CD8-positive, alpha-beta memory T cell (primary cell): Measurements from ENCODE around the gene PLXNA2. TPM values are rescaled to one million over a fixed set of nuclear protein-coding genes. Genes with fewer than 3 reads are reported as not detected.

Experiments used
- CTCF ChIA-PET: fragments of 350-600 bp; sonication (Branson Sonifier 250); formaldehyde crosslinking; loops from one replicate; lab custom pipeline; 2021; ENCODE audit warnings: antibody characterized with exemption; lab: Charles Lee
- POLR2A ChIA-PET: fragments of 350-600 bp; sonication (Branson Sonifier 250); formaldehyde crosslinking; loops from one replicate; lab custom pipeline; 2021; ENCODE audit warnings: antibody characterized with exemption; lab: Charles Lee
- DNase-seq, 5 donors: peaks; one replicate each; pipeline versions ENCODE4 v3.0.0 to v3.0.0-alpha.2; 2020 to 2022; ENCODE audit warnings: mixed read lengths in 1 of 5
- H3K27ac ChIP-seq: one replicate; pipeline ENCODE4 v1.7.0; 2013; ENCODE audit warnings: low read depth, mild to moderate bottlenecking, low read length, moderate library complexity
- H3K27me3 ChIP-seq: 2 replicates; pipeline ENCODE4 v1.7.0; 2013; ENCODE audit warnings: low read length, mild to moderate bottlenecking; ENCODE audit not compliant: insufficient read depth, poor library complexity, severe bottlenecking
- H3K36me3 ChIP-seq: 2 replicates; pipeline ENCODE4 v1.7.0; 2013; ENCODE audit warnings: mild to moderate bottlenecking, low read length, moderate library complexity; ENCODE audit not compliant: insufficient read depth
- H3K4me1 ChIP-seq: 2 replicates; pipeline ENCODE4 v1.7.0; 2013; ENCODE audit warnings: mild to moderate bottlenecking, low read length, moderate library complexity; ENCODE audit not compliant: insufficient read depth
- H3K4me3 ChIP-seq: 2 replicates; pipeline ENCODE4 v1.7.0; 2013; ENCODE audit warnings: mild to moderate bottlenecking, low read length
- H3K9me3 ChIP-seq: 2 replicates; pipeline ENCODE4 v1.7.0; 2013; ENCODE audit warnings: mild to moderate bottlenecking, low read length
- H3K27ac Mint-ChIP-seq, 8 donors: one replicate each; pipeline ENCODE4 v1.8.0; 2020 to 2021; ENCODE audit warnings: mixed read lengths in 8 of 8, mild to moderate bottlenecking in 6 of 8, inconsistent platforms in 3 of 8, moderate library complexity in 3 of 8
- H3K27me3 Mint-ChIP-seq, 2 donors: one replicate each; pipeline ENCODE4 v1.8.0; 2020 to 2021; ENCODE audit warnings: mixed read lengths in 2 of 2, mild to moderate bottlenecking in 1 of 2, moderate library complexity in 1 of 2
- H3K36me3 Mint-ChIP-seq, 3 donors: one replicate each; pipeline ENCODE4 v1.8.0; 2020 to 2021; ENCODE audit warnings: mixed read lengths in 3 of 3, inconsistent platforms in 1 of 3, mild to moderate bottlenecking in 1 of 3
- H3K4me1 Mint-ChIP-seq, 3 donors: one replicate each; pipeline ENCODE4 v1.8.0; 2020 to 2021; ENCODE audit warnings: mixed read lengths in 3 of 3, inconsistent platforms in 1 of 3, mild to moderate bottlenecking in 1 of 3
- H3K4me3 Mint-ChIP-seq, 7 donors: one replicate each; pipeline ENCODE4 v1.8.0; 2020 to 2021; ENCODE audit warnings: mixed read lengths in 7 of 7, mild to moderate bottlenecking in 6 of 7, moderate library complexity in 4 of 7, inconsistent platforms in 2 of 7
- H3K9me3 Mint-ChIP-seq, 5 donors: one replicate each; pipeline ENCODE4 v1.8.0; 2020 to 2022; ENCODE audit warnings: mixed read lengths in 5 of 5, mild to moderate bottlenecking in 3 of 5, moderate library complexity in 2 of 5, inconsistent platforms in 1 of 5
- polyA plus RNA-seq: library from polyadenylated mRNA; unstranded; fragments of 300-500 nt; fragmentation: Illumina TruSeq; gene quantifications from one replicate; pipeline ENCODE4 v1.2.3, GENCODE V29; 2021
- total RNA-seq, 2 experiments: library from RNA; stranded (reverse); gene quantifications; one replicate each; pipeline ENCODE4 v1.2.3, GENCODE V29; 2021

PLXNA2 gene
- total and polyA plus RNA-seq, 3 experiments from 2014 or later, result 0.75 to 1.1 (median 1.0) TPM

DNA sequence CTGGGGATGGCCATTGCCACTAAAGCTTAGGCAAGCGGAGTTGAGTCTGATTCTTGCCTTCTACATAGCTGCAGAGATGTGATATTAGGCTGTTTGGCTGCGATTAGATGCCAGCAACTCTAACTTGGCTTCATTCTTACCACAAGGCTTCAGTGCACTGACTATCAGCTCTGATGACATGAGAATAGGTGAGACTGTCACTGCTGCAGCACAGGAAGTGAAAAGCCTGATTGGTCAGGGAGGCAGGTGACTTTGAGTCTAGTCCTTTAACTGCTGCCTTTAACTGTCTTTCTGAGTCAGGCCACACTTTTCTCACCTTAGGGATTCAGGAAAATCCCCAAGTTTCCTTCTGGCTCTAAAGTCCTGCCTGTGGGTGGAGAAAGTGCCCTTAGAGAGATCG is 14.1 kb upstream of the PLXNA2 start:
- Mint-ChIP-seq H3K27ac (no peak overlapping the region), H3K27me3 (peaks cover 12 to 46% of the 10 kb centered on the region in 2 donors), H3K36me3 (peaks cover 0 to 2% (median 0%) of the 10 kb centered on the region in 3 donors), H3K9me3 (peaks cover 0 to 3% (median 0%) of the 10 kb centered on the region in 5 donors), H3K4me3 (no peak overlapping the region), H3K4me1 (no peaks in the 10 kb centered on the region)
- Histone ChIP-seq H3K36me3 (no peaks in the 10 kb centered on the region), H3K27ac (no peak overlapping the region), H3K4me3 (no peak overlapping the region), H3K4me1 (no peaks in the 10 kb centered on the region), H3K27me3 (peaks cover 3% of the 10 kb centered on the region), H3K9me3 (no peaks in the 10 kb centered on the region)
- POLR2A ChIA-PET, result no interaction called here
- no peak for DNase-seq
- CTCF ChIA-PET, result no interaction called here

DNA sequence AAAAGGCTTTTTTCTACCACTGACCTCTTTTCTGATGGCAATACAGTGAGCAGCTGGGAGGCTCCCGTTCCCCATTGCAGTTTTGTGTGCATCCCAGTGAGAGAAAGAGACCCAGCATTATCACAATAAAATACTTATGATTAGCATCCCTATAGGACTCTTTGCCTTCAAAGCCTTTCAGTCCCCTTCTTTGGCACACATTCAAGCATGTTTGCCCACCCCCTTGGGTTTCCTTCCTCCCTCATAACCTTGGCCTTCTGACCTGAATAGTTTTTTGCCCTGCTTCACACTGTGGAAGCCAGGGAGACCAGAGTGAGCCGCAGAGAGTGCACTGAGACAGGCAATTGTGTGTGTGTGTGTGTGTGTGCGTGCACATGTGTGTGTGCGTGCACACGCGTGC is 13.2 kb upstream of the PLXNA2 start:
- Histone ChIP-seq H3K4me1 (no peaks in the 10 kb centered on the region), H3K36me3 (no peaks in the 10 kb centered on the region), H3K4me3 (no peak overlapping the region), H3K27me3 (peaks cover 4% of the 10 kb centered on the region), H3K9me3 (no peaks in the 10 kb centered on the region), H3K27ac (no peak overlapping the region)
- H3K27ac Mint-ChIP-seq, result no peak overlapping the region
- H3K27me3 Mint-ChIP-seq, result peaks cover 14 to 55% of the 10 kb centered on the region in 2 donors
- H3K4me3 Mint-ChIP-seq, result no peak overlapping the region
- peaks cover 0 to 3% (median 0%) of the 10 kb centered on the region in 5 donors for H3K9me3 Mint-ChIP-seq
- DNase-seq, result no peak
- POLR2A ChIA-PET, result no interaction called here
- no peaks in the 10 kb centered on the region for H3K4me1 Mint-ChIP-seq
- CTCF ChIA-PET, result no interaction called here
- H3K36me3 Mint-ChIP-seq, result peaks cover 0 to 2% (median 0%) of the 10 kb centered on the region in 3 donors

DNA sequence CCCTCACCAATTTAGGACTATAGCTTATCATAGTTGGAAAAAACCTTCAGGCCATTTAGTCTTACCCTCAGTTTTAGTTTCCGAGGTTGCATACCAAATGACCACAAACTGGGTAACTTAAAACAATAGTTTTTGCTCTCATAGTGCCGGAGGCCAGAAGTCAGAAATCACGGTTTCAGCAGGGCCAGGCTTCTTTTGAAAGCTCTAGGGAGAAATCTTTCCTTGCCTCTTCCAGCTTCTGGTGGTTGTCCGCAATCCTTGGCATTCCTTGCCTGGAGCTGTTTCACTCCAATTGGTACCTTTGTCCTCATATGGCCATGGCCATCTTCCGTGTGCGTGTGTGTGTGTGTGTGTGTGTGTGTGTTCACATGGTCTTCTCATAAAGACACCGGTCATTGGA is 12.4 kb upstream of the PLXNA2 start:
- ChIA-PET CTCF (no interaction called here), POLR2A (no interaction called here)
- H3K9me3 ChIP-seq, result no peaks in the 10 kb centered on the region
- no peak overlapping the region for H3K27ac ChIP-seq
- no peaks in the 10 kb centered on the region for H3K4me1 ChIP-seq
- Mint-ChIP-seq H3K27ac (no peak overlapping the region), H3K36me3 (peaks cover 0 to 2% (median 0%) of the 10 kb centered on the region in 3 donors), H3K9me3 (peaks cover 0 to 3% (median 0%) of the 10 kb centered on the region in 5 donors), H3K4me3 (no peak overlapping the region), H3K4me1 (no peaks in the 10 kb centered on the region), H3K27me3 (peaks cover 17 to 61% of the 10 kb centered on the region in 2 donors)
- no peak overlapping the region for H3K4me3 ChIP-seq
- H3K36me3 ChIP-seq, result no peaks in the 10 kb centered on the region
- DNase-seq, result no peak
- H3K27me3 ChIP-seq, result peaks cover 10% of the 10 kb centered on the region

DNA sequence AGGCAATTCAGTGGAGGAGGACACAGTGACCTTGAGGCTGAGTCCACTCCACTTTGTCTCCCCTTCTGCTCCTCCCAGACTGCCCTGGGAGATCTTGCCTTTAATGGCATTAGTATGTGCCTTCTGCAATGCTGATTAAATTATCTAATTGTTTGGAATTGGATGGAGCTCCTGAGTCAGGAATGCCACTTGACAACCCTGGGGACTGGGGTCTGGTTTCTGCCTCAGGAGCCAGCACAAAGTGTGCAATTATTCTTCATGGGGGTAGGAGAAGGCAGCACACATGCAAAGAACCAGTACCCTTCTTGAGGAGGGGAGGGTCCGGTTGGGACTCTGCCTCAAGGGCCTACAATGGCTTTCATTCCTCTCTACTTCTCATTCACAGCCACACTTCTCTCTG is 11.9 kb upstream of the PLXNA2 start:
- H3K9me3 ChIP-seq, result no peaks in the 10 kb centered on the region
- Mint-ChIP-seq H3K9me3 (peaks cover 0 to 3% (median 0%) of the 10 kb centered on the region in 5 donors), H3K36me3 (peaks cover 0 to 2% (median 0%) of the 10 kb centered on the region in 3 donors), H3K27me3 (peaks cover 17 to 65% of the 10 kb centered on the region in 2 donors), H3K4me1 (no peaks in the 10 kb centered on the region), H3K4me3 (no peak overlapping the region), H3K27ac (no peak overlapping the region)
- POLR2A ChIA-PET, result no interaction called here
- no peak overlapping the region for H3K4me3 ChIP-seq
- H3K36me3 ChIP-seq, result no peaks in the 10 kb centered on the region
- no peak for DNase-seq
- no peak overlapping the region for H3K27ac ChIP-seq
- no peaks in the 10 kb centered on the region for H3K4me1 ChIP-seq
- H3K27me3 ChIP-seq, result peaks cover 10% of the 10 kb centered on the region
- CTCF ChIA-PET, result no interaction called here

DNA sequence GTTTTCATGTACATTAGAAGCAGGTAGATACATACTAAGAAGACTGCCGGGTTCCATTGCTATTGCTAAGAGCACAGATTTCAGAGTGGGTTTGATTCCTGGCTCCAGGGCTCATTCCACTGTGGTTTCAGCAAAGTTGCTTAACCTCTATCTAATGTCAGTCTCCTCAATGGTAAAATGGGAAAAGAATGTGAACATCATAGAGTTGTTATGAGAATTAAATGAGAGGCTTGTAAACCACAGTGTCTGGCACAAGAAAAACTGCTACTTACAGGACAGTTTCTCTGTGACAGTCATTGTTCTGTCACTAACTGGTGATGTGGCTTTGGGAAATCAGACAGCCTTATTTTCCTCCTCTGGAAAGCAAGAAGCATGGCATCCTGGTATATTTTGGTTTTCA is 10.7 kb upstream of the PLXNA2 start:
- H3K4me3 Mint-ChIP-seq, result no peak overlapping the region
- CTCF ChIA-PET, result interaction anchor here (0.7 kb wide), 1 partner anchor 10 kb away, joined by 3 read pairs; no protein-coding TSS in a partner anchor
- POLR2A ChIA-PET, result no interaction called here

DNA sequence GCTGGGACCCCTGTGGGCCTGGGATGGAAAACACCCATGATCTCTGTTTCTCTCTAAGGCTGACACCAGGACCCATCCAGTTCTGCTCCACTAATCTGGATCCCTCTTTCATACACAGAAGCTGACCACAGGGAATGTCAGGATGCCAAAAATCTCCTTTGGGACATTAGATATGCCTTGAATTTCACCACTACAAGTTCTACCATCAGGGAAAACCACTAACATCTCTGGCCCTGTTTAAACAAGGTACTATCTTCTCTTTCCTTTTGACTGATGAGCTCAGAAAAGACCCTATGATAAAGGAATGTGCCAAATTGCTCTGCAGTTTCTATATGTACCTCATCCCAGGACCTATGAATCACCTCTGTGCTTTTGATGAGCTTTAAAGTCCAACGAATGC is 10.2 kb upstream of the PLXNA2 start:
- ChIA-PET CTCF (interaction anchor here (0.7 kb wide), 1 partner anchor 9 kb away, joined by 3 read pairs; no protein-coding TSS in a partner anchor), POLR2A (no interaction called here)

More for the DNA sequence above, 10.7 kb upstream of the PLXNA2 start:
- no peaks in the 10 kb centered on the region for H3K9me3 ChIP-seq
- no peaks in the 10 kb centered on the region for H3K4me1 ChIP-seq
- Mint-ChIP-seq H3K4me1 (no peaks in the 10 kb centered on the region), H3K27me3 (peaks cover 17 to 74% of the 10 kb centered on the region in 2 donors), H3K36me3 (peaks cover 0 to 2% (median 0%) of the 10 kb centered on the region in 3 donors), H3K27ac (no peak overlapping the region), H3K9me3 (no peaks in the 10 kb centered on the region)
- no peak for DNase-seq
- H3K27ac ChIP-seq, result no peak overlapping the region
- H3K27me3 ChIP-seq, result peaks cover 10% of the 10 kb centered on the region
- H3K4me3 ChIP-seq, result no peak overlapping the region
- no peaks in the 10 kb centered on the region for H3K36me3 ChIP-seq

GRCh38 chr1:208252836-208253576 is 8.8 kb upstream of the PLXNA2 start:
- Histone ChIP-seq H3K27me3 (peaks cover 10% of the 10 kb centered on the region), H3K27ac (no peak overlapping the region), H3K9me3 (no peaks in the 10 kb centered on the region), H3K36me3 (no peaks in the 10 kb centered on the region), H3K4me1 (no peaks in the 10 kb centered on the region), H3K4me3 (no peak overlapping the region)
- Mint-ChIP-seq H3K27me3 (peaks cover 14 to 67% of the 10 kb centered on the region in 2 donors), H3K9me3 (no peaks in the 10 kb centered on the region), H3K4me1 (no peaks in the 10 kb centered on the region), H3K36me3 (peaks cover 0 to 2% (median 0%) of the 10 kb centered on the region in 3 donors), H3K27ac (no peak overlapping the region), H3K4me3 (no peak overlapping the region)
- CTCF ChIA-PET, result no interaction called here
- DNase-seq, result no peak
- POLR2A ChIA-PET, result no interaction called here

More for the DNA sequence above, 10.2 kb upstream of the PLXNA2 start:
- DNase-seq, result no peak
- Mint-ChIP-seq H3K27me3 (peaks cover 17 to 73% of the 10 kb centered on the region in 2 donors), H3K9me3 (no peaks in the 10 kb centered on the region), H3K36me3 (peaks cover 0 to 2% (median 0%) of the 10 kb centered on the region in 3 donors), H3K27ac (no peak overlapping the region), H3K4me1 (no peaks in the 10 kb centered on the region), H3K4me3 (no peak overlapping the region)
- Histone ChIP-seq H3K4me1 (no peaks in the 10 kb centered on the region), H3K4me3 (no peak overlapping the region), H3K36me3 (no peaks in the 10 kb centered on the region), H3K27ac (no peak overlapping the region), H3K9me3 (no peaks in the 10 kb centered on the region), H3K27me3 (peaks cover 10% of the 10 kb centered on the region)

- Histone ChIP-seq H3K4me3 (no peak overlapping the region), H3K27ac (no peak overlapping the region), H3K9me3 (no peaks in the 10 kb centered on the region), H3K36me3 (no peaks in the 10 kb centered on the region), H3K4me1 (no peaks in the 10 kb centered on the region), H3K27me3 (peaks cover 10% of the 10 kb centered on the region)
- ChIA-PET POLR2A (no interaction called here), CTCF (no interaction called here)
- no peak for DNase-seq
- peaks cover 13 to 60% of the 10 kb centered on the region in 2 donors for H3K27me3 Mint-ChIP-seq
- H3K4me3 Mint-ChIP-seq, result no peak overlapping the region
- no peak overlapping the region for H3K27ac Mint-ChIP-seq
- no peaks in the 10 kb centered on the region for H3K4me1 Mint-ChIP-seq
- H3K36me3 Mint-ChIP-seq, result peaks cover 0 to 2% (median 0%) of the 10 kb centered on the region in 3 donors
- no peaks in the 10 kb centered on the region for H3K9me3 Mint-ChIP-seq
Observed at GRCh38 chr1:208251911-208252835, 8.0 kb upstream of the PLXNA2 start.
